Mesenchymal stem cell (in vitro differentiated cells and primary cell): ENCODE data around the gene SHISA4.

Source experiments
- DNase-seq: peaks from one replicate; pipeline ENCODE4 v3.0.0-alpha.2; 2013
- H2AFZ ChIP-seq: one replicate; pipeline ENCODE4 v1.6.1; 2013; ENCODE audit warnings: low read depth, mild to moderate bottlenecking, control low read depth, inconsistent platforms, low read length, moderate library complexity
- H2AK5ac ChIP-seq: 2 replicates; pipeline ENCODE4 v1.6.1; 2013; ENCODE audit warnings: low read length, moderate library complexity, mild to moderate bottlenecking, inconsistent platforms; ENCODE audit not compliant: severe bottlenecking
- H2BK120ac ChIP-seq: one replicate; pipeline ENCODE4 v1.6.1; 2013; ENCODE audit warnings: low read depth, mild to moderate bottlenecking, inconsistent platforms, low read length, moderate library complexity
- H2BK12ac ChIP-seq, 2 experiments: one replicate each; pipeline ENCODE4 v1.6.1; 2013; ENCODE audit warnings: inconsistent platforms in 2 of 2, low read length in 2 of 2, mild to moderate bottlenecking in 2 of 2, moderate library complexity in 2 of 2, control low read depth in 1 of 2
- H2BK15ac ChIP-seq: one replicate; pipeline ENCODE4 v1.6.1; 2013; ENCODE audit warnings: mild to moderate bottlenecking, low read depth, inconsistent platforms; ENCODE audit not compliant: poor library complexity, severe bottlenecking
- H2BK5ac ChIP-seq: 2 replicates; pipeline ENCODE4 v1.6.1; 2013; ENCODE audit warnings: low read depth, mild to moderate bottlenecking, low read length, control low read depth, inconsistent platforms; ENCODE audit not compliant: poor library complexity, severe bottlenecking
- H3K14ac ChIP-seq, 2 experiments: one replicate each; pipeline ENCODE4 v1.6.1; 2013; ENCODE audit warnings: inconsistent platforms in 2 of 2, low read length in 2 of 2, control low read depth in 1 of 2, mild to moderate bottlenecking in 1 of 2, moderate library complexity in 1 of 2
- H3K18ac ChIP-seq, 2 experiments: one replicate each; pipeline ENCODE4 v1.6.1; 2013; ENCODE audit warnings: inconsistent platforms in 2 of 2, low read length in 2 of 2, control low read depth in 1 of 2, low read depth in 1 of 2, mild to moderate bottlenecking in 1 of 2
- H3K23ac ChIP-seq, 2 experiments: one replicate each; pipeline ENCODE4 v1.6.1; 2013; ENCODE audit warnings: inconsistent platforms in 2 of 2, low read length in 2 of 2, mild to moderate bottlenecking in 2 of 2, moderate library complexity in 2 of 2, control low read depth in 1 of 2
- H3K27ac ChIP-seq: 2 replicates; pipeline ENCODE4 v1.5.1; 2013; ENCODE audit warnings: mild to moderate bottlenecking, moderate library complexity, low read length, control low read depth, inconsistent platforms; ENCODE audit not compliant: poor library complexity, severe bottlenecking
- H3K27me3 ChIP-seq, 2 experiments: 2 replicates each; pipeline versions ENCODE4 v1.6.1 to v1.7.0; 2013; ENCODE audit warnings: low read length in 2 of 2, mild to moderate bottlenecking in 2 of 2, moderate library complexity in 2 of 2, control low read depth in 1 of 2, inconsistent platforms in 1 of 2; ENCODE audit not compliant: control insufficient read depth in 1 of 2, insufficient read depth in 1 of 2
- H3K36me3 ChIP-seq, 2 experiments: 2 replicates each; pipeline versions ENCODE4 v1.6.1 to v1.7.0; 2013; ENCODE audit warnings: low read length in 2 of 2, control low read depth in 1 of 2, inconsistent platforms in 1 of 2, low read depth in 1 of 2, mild to moderate bottlenecking in 1 of 2; ENCODE audit not compliant: insufficient read depth in 2 of 2, control insufficient read depth in 1 of 2
- H3K4ac ChIP-seq, 2 experiments: one replicate each; pipeline ENCODE4 v1.6.1; 2013; ENCODE audit warnings: inconsistent platforms in 2 of 2, low read length in 2 of 2, mild to moderate bottlenecking in 2 of 2, moderate library complexity in 2 of 2, control low read depth in 1 of 2, low read depth in 1 of 2
- H3K4me1 ChIP-seq: 2 replicates; pipeline ENCODE4 v1.6.1; 2013; ENCODE audit warnings: low read depth, low read length, control low read depth; ENCODE audit not compliant: control insufficient read depth, insufficient read depth
- H3K4me2 ChIP-seq: 2 replicates; pipeline ENCODE4 v1.6.1; 2013; ENCODE audit warnings: low read length, mild to moderate bottlenecking, inconsistent platforms; ENCODE audit not compliant: poor library complexity, severe bottlenecking
- H3K4me3 ChIP-seq, 2 experiments: 2 replicates each; pipeline versions ENCODE4 v1.5.1 to v1.7.0; 2013; ENCODE audit warnings: low read length in 2 of 2, mild to moderate bottlenecking in 2 of 2, control low read depth in 1 of 2, low read depth in 1 of 2; ENCODE audit not compliant: insufficient read depth in 1 of 2
- H3K79me1 ChIP-seq: replicated peaks from 2 replicates; pipeline ENCODE4 v1.6.1; 2013; ENCODE audit warnings: mild to moderate bottlenecking, control low read depth, low read length, inconsistent platforms; ENCODE audit not compliant: poor library complexity, severe bottlenecking
- H3K9ac ChIP-seq: 2 replicates; pipeline ENCODE4 v1.7.0; 2013; ENCODE audit warnings: mild to moderate bottlenecking, low read length, moderate library complexity
- H3K9me3 ChIP-seq: 2 replicates; pipeline ENCODE4 v1.7.0; 2013; ENCODE audit warnings: mild to moderate bottlenecking, low read length; ENCODE audit not compliant: control insufficient read depth
- H4K8ac ChIP-seq: one replicate; pipeline ENCODE4 v1.6.1; 2013; ENCODE audit warnings: inconsistent platforms, mild to moderate bottlenecking, low read length, moderate library complexity
- H4K91ac ChIP-seq: one replicate; pipeline ENCODE4 v1.6.1; 2013; ENCODE audit warnings: mild to moderate bottlenecking, low read length, inconsistent platforms
- WGBS: methylation state at CpG from one replicate; pipeline ENCODE4 v1.1.7; 2013; ENCODE audit warnings: mixed read lengths; 5-methylcytosine and 5-hydroxymethylcytosine counted together

Gene SHISA4

DNA sequence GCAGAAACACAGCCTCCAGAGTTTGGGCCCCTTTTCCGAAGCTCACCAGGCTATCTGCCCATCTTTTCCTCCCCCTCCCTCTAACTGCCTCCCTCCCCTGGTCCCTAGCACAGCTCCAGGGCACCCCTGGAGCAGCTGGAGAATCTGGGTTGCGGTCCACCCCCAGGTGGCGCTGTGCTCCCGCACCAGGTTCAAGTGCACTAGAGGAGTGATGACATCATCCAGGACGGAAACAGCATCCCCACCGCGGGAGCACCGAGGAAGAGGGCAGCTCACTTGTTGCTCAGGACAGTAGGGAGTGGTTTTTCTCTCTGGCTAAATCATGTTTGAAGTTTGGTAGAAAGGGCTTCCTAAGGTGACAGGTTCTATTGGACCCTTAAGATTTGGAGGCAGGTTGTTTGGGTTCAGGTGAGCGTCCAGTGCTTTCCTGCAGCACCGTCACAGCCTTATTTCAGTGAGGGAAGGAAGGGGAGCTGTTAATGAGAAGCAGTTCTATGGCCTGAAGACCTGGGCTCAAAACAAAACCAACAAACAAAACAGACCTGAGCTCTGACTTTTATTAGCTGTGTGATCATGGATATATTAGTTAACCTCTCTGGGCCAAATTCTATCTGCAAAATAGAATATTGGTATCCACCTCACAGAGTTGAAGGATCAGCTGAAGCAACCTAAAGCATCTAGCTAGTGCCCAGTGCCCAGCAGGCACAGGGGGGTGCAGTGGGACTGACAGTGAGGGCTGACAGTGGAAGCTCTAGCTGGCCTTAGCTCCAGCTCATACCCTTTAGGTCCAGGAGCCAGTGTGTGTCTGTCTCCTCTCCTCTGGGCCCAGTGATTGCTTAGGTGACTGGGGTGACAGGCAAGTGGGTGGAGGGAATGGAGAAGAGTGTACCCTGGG is 7.5 kb downstream of the SHISA4 start:
- peak overlapping the region; percentile 13 for H3K9ac ChIP-seq
- WGBS, result 15% methylated on average over 9 of the region's 10 CpGs
- peak; percentile 90 for DNase-seq
- H2BK5ac ChIP-seq, result no peak overlapping the region
- H3K27ac ChIP-seq, result no peak overlapping the region
- no peak overlapping the region for H3K23ac ChIP-seq
- peak overlapping the region in 1 of 2 experiments; percentile 75 for H2BK12ac ChIP-seq
- H3K4ac ChIP-seq, result no peak overlapping the region
- no peak overlapping the region for H3K18ac ChIP-seq
- H3K4me2 ChIP-seq, result no peak overlapping the region
- H2AK5ac ChIP-seq, result peak overlapping the region; percentile 37
- H3K4me1 ChIP-seq, result peaks cover 7% of the 10 kb centered on the region
- H4K8ac ChIP-seq, result no peak overlapping the region
- H3K79me1 ChIP-seq, result no peaks in the 10 kb centered on the region
- H4K91ac ChIP-seq, result no peak overlapping the region
- no peaks in the 10 kb centered on the region for H3K9me3 ChIP-seq
- H3K4me3 ChIP-seq, result no peak overlapping the region
- no peak overlapping the region for H2AFZ ChIP-seq
- no peak overlapping the region for H2BK15ac ChIP-seq
- H3K27me3 ChIP-seq, result no peaks in the 10 kb centered on the region
- no peak overlapping the region for H3K14ac ChIP-seq
- H2BK120ac ChIP-seq, result no peak overlapping the region
- peaks cover 14 to 30% of the 10 kb centered on the region in 2 experiments for H3K36me3 ChIP-seq

- H2AK5ac ChIP-seq, result peak overlapping the region; percentile 25
- DNase-seq, result no peak
- no peaks in the 10 kb centered on the region for H3K79me1 ChIP-seq
- peak overlapping the region in 1 of 2 experiments; percentile 75 for H2BK12ac ChIP-seq
- H2BK15ac ChIP-seq, result peak overlapping the region; percentile 12
- H3K23ac ChIP-seq, result no peak overlapping the region
- no peak overlapping the region for H3K4me3 ChIP-seq
- 86% methylated on average over 2 of the region's 2 CpGs for WGBS
- H3K36me3 ChIP-seq, result peaks cover 6 to 29% of the 10 kb centered on the region in 2 experiments
- H4K91ac ChIP-seq, result no peak overlapping the region
- no peak overlapping the region for H2AFZ ChIP-seq
- no peak overlapping the region for H3K4me2 ChIP-seq
- H3K4me1 ChIP-seq, result peaks cover 7% of the 10 kb centered on the region
- H3K9me3 ChIP-seq, result no peaks in the 10 kb centered on the region
- peak overlapping the region; percentile 39 for H3K9ac ChIP-seq
- peak overlapping the region in 1 of 2 experiments; percentile 48 for H3K18ac ChIP-seq
- H3K27ac ChIP-seq, result no peak overlapping the region
- H2BK120ac ChIP-seq, result no peak overlapping the region
- peak overlapping the region in 1 of 2 experiments; percentile 20 for H3K4ac ChIP-seq
- H3K27me3 ChIP-seq, result no peaks in the 10 kb centered on the region
- peak overlapping the region in 1 of 2 experiments; percentile 8 for H3K14ac ChIP-seq
- no peak overlapping the region for H4K8ac ChIP-seq
- H2BK5ac ChIP-seq, result no peak overlapping the region
These were observed 8.3 kb downstream of the SHISA4 start for GRCh38 chr1:201896951-201897391.

- H3K4me2 ChIP-seq, result no peak overlapping the region
- H3K23ac ChIP-seq, result no peak overlapping the region
- no peak overlapping the region for H3K27ac ChIP-seq
- H3K4ac ChIP-seq, result peak overlapping the region in 1 of 2 experiments; percentile 57
- no peak overlapping the region for H2BK15ac ChIP-seq
- H3K9ac ChIP-seq, result peak overlapping the region; percentile 39
- H3K18ac ChIP-seq, result no peak overlapping the region
- H3K9me3 ChIP-seq, result no peaks in the 10 kb centered on the region
- H2AFZ ChIP-seq, result no peak overlapping the region
- H3K79me1 ChIP-seq, result no peaks in the 10 kb centered on the region
- WGBS, result 89% methylated on average over 4 of the region's 4 CpGs
- no peak overlapping the region for H3K4me3 ChIP-seq
- peaks cover 0 to 23% of the 10 kb centered on the region in 2 experiments for H3K36me3 ChIP-seq
- peaks cover 14% of the 10 kb centered on the region for H3K4me1 ChIP-seq
- no peak overlapping the region for H2BK120ac ChIP-seq
- no peak overlapping the region for H4K8ac ChIP-seq
- H2BK12ac ChIP-seq, result no peak overlapping the region
- no peaks in the 10 kb centered on the region for H3K27me3 ChIP-seq
- H4K91ac ChIP-seq, result peak overlapping the region; percentile 64
- H3K14ac ChIP-seq, result no peak overlapping the region
- H2BK5ac ChIP-seq, result no peak overlapping the region
- no peak overlapping the region for H2AK5ac ChIP-seq
- no peak for DNase-seq
These were observed 9.7 kb downstream of the SHISA4 start for GRCh38 chr1:201898240-201898894.

- Histone ChIP-seq H3K4me1 (peaks cover 20% of the 10 kb centered on the region), H3K27ac (no peak overlapping the region), H3K9me3 (no peaks in the 10 kb centered on the region), H3K4me3 (no peak overlapping the region), H2AFZ (no peak overlapping the region), H4K8ac (no peak overlapping the region), H3K9ac (no peak overlapping the region), H3K4me2 (no peak overlapping the region), H4K91ac (no peak overlapping the region), H2AK5ac (no peak overlapping the region), H2BK15ac (no peak overlapping the region), H3K23ac (no peak overlapping the region), H3K36me3 (peaks cover 0 to 23% of the 10 kb centered on the region in 2 experiments), H3K18ac (no peak overlapping the region), H2BK120ac (no peak overlapping the region), H2BK5ac (no peak overlapping the region), H3K79me1 (no peaks in the 10 kb centered on the region), H3K27me3 (no peaks in the 10 kb centered on the region), H3K14ac (no peak overlapping the region), H2BK12ac (no peak overlapping the region), H3K4ac (no peak overlapping the region)
- WGBS, result 83% methylated on average over 4 of the region's 4 CpGs
- no peak for DNase-seq
These were observed 10.3 kb downstream of the SHISA4 start for GRCh38 chr1:201898992-201899391.
